ENCODE measurements around the gene SLC25A39. TPM values are rescaled to one million over a fixed set of nuclear protein-coding genes. Genes with fewer than 3 reads are reported as not detected.

The SLC25A39 gene
- total RNA-seq, 1 donor from 2014 or later = 126 TPM

- no peak for ATAC-seq
Observed at GRCh38 chr17:44272321-44272951, 52.2 kb downstream of the SLC25A39 start.

Other genes starting within 250 kb of the SLC25A39 start
- 32.0 TPM for gene HDAC5, start 201.2 kb downstream of the SLC25A39 start, total RNA-seq
- gene HROB, start 182.9 kb downstream of the SLC25A39 start, total RNA-seq = 6.3 TPM
- gene ASB16, start 154.1 kb downstream of the SLC25A39 start, total RNA-seq = not detected
- 18.2 TPM for gene TMUB2, start 137.9 kb downstream of the SLC25A39 start, total RNA-seq
- 61.6 TPM for gene ATXN7L3, start 124.9 kb downstream of the SLC25A39 start, total RNA-seq
- gene UBTF, start 105.1 kb downstream of the SLC25A39 start, total RNA-seq = 60.7 TPM
- not detected for gene SLC4A1, start 56.7 kb downstream of the SLC25A39 start, total RNA-seq
- 6.0 TPM for gene RUNDC3A, start 16.2 kb downstream of the SLC25A39 start, total RNA-seq
- gene GRN, start 20.5 kb upstream of the SLC25A39 start, total RNA-seq = 767 TPM
- gene FAM171A2, start 39.0 kb upstream of the SLC25A39 start, total RNA-seq = 1.1 TPM
- gene ITGA2B, start 64.8 kb upstream of the SLC25A39 start, total RNA-seq = 0.68 TPM
- 24.7 TPM for gene GPATCH8, start 178.6 kb upstream of the SLC25A39 start, total RNA-seq
- 0.60 TPM for gene FZD2, start 232.7 kb upstream of the SLC25A39 start, total RNA-seq

All from esophagus mucosa (tissue), 1 donor.